Thoracic aorta (tissue), 2 donors: ENCODE measurements around the gene NR4A3. TPM values are rescaled to one million over a fixed set of nuclear protein-coding genes. Genes with fewer than 3 reads are reported as not detected.

ENCODE experiments used
- ATAC-seq: fragments of 150-250 bp; one replicate; pipeline ENCODE4 v1.8.0; 2017; ENCODE audit warnings: low read depth; ENCODE audit not compliant: insufficient number of reproducible peaks, low FRiP score
- DNase-seq: peaks from one replicate; pipeline ENCODE4 v3.0.0-alpha.2; 2020; ENCODE audit warnings: low spot score
- H3K27ac ChIP-seq, 2 donors: fragments of 200-600 bp; sonication (generic); 1 replicate in 1 of 2; 2 replicates in 1 of 2; pipeline ENCODE4 v1.5.1; 2016; ENCODE audit warnings: mild to moderate bottlenecking in 2 of 2, moderate library complexity in 2 of 2
- H3K27me3 ChIP-seq: fragments of 200-600 bp; sonication (generic); replicated peaks from 2 replicates; pipeline ENCODE4 v1.6.0; 2016; ENCODE audit warnings: mild to moderate bottlenecking; ENCODE audit not compliant: insufficient read depth
- H3K36me3 ChIP-seq: fragments of 200-600 bp; sonication (generic); one replicate; pipeline ENCODE4 v1.5.1; 2016
- H3K4me1 ChIP-seq, 2 donors: fragments of 200-600 bp; sonication (generic); 1 replicate in 1 of 2; 2 replicates in 1 of 2; pipeline versions ENCODE4 v1.5.1 to v1.6.0; 2016; ENCODE audit warnings: low read depth in 2 of 2, mild to moderate bottlenecking in 1 of 2; ENCODE audit not compliant: control insufficient read depth in 1 of 2
- H3K4me3 ChIP-seq: fragments of 200-600 bp; sonication (generic); 2 replicates; pipeline ENCODE4 v1.5.1; 2016; ENCODE audit warnings: mild to moderate bottlenecking
- H3K9me3 ChIP-seq: fragments of 200-600 bp; sonication (generic); 2 replicates; pipeline ENCODE4 v1.5.1; 2016
- total RNA-seq, 2 donors: library from RNA; depleted of rRNA; stranded (reverse); fragments of >200 nt; gene quantifications; one replicate each; pipeline versions ENCODE4 v1.1.0 to v1.2.3, GENCODE V29; 2016
- TF ChIP-seq, protein P1 (sequence below): fragments of 200-600 bp; sonication (generic); IDR thresholded peaks from one replicate; pipeline ENCODE4 v1.5.1; 2019; ENCODE audit warnings: antibody characterized with exemption

The NR4A3 gene
- total RNA-seq, 2 donors from 2014 or later, result 9.7 to 36.9 TPM

DNA sequence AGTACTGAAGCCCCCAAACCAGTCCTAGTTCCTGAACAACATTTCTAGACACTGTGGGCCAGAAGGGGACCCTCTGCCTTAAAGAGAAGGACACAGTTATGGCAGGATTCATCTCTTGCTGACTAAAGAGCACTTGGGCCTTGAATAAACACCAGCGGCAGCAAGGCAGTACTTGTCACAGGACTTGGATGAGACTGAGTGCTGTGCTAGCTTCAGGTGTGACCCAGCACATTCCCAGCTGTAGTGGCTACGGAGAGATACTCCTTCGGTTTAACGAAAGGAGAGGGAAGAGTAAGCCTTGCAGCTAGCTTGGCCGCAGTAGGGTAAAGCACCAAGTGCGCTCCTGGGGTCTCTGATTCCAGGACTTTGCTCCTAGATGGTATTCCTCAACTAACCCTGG is 73.8 kb downstream of the NR4A3 start:
- H3K4me3 ChIP-seq, result no peak overlapping the region
- H3K4me1 ChIP-seq, result no peaks in the 10 kb centered on the region
- DNase-seq (no peak), ATAC-seq (no peak)
- TF ChIP-seq, protein P1, sequence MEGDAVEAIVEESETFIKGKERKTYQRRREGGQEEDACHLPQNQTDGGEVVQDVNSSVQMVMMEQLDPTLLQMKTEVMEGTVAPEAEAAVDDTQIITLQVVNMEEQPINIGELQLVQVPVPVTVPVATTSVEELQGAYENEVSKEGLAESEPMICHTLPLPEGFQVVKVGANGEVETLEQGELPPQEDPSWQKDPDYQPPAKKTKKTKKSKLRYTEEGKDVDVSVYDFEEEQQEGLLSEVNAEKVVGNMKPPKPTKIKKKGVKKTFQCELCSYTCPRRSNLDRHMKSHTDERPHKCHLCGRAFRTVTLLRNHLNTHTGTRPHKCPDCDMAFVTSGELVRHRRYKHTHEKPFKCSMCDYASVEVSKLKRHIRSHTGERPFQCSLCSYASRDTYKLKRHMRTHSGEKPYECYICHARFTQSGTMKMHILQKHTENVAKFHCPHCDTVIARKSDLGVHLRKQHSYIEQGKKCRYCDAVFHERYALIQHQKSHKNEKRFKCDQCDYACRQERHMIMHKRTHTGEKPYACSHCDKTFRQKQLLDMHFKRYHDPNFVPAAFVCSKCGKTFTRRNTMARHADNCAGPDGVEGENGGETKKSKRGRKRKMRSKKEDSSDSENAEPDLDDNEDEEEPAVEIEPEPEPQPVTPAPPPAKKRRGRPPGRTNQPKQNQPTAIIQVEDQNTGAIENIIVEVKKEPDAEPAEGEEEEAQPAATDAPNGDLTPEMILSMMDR, result no peak
- H3K36me3 ChIP-seq, result no peaks in the 10 kb centered on the region
- H3K9me3 ChIP-seq, result no peaks in the 10 kb centered on the region
- H3K27me3 ChIP-seq, result no peaks in the 10 kb centered on the region
- no peak overlapping the region for H3K27ac ChIP-seq

DNA sequence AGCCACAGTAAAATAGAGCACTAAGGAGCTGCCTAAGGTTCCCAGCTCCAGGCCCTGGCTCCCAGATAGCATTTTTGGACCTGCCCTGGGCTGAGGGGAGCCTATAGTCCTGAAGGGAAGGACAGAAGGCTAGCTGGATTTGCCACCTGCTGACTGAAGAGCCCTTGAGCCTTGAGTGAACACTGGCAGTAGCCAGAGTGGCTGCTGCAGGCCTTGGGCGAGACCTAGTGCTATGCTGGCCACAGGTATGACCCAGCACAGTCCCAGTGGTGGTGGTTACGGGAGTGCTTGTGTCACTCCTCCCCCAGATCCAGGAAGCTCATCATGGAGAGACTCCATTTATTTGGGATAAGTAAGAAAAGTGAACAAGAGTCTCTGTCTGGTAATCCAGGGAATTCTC is 74.4 kb downstream of the NR4A3 start:
- H3K4me3 ChIP-seq, result no peak overlapping the region
- no peaks in the 10 kb centered on the region for H3K36me3 ChIP-seq
- no peaks in the 10 kb centered on the region for H3K9me3 ChIP-seq
- H3K27me3 ChIP-seq, result no peaks in the 10 kb centered on the region
- DNase-seq, result no peak
- H3K4me1 ChIP-seq, result no peaks in the 10 kb centered on the region
- ATAC-seq, result no peak
- TF ChIP-seq, protein P1, result no peak
- H3K27ac ChIP-seq, result no peak overlapping the region

DNA sequence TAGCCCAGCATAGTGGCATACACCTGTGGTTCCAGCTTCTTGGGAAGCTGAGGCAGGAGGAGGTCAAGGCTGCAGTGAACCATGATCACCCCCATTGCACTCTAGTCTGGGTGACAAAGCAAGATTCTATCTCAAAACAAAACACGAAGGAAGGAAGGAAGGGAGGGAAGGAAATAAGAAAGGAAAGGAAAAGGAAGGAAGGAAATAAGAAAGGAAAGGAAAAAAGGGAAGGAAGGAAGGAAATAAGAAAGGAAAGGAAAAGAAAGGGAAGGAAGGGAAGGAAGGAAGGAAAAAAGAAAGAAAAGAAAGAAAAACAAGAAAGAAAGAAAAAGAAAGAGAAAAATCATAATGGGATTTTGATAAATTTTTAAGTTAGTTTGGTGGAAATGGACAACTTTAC is 81.7 kb downstream of the NR4A3 start:
- H3K27ac ChIP-seq, result no peak overlapping the region
- no peak overlapping the region for H3K4me3 ChIP-seq
- peaks cover 0 to 7% of the 10 kb centered on the region in 2 donors for H3K4me1 ChIP-seq
- no peaks in the 10 kb centered on the region for H3K9me3 ChIP-seq
- TF ChIP-seq, protein P1, result no peak
- no peak for ATAC-seq
- no peaks in the 10 kb centered on the region for H3K36me3 ChIP-seq
- no peak for DNase-seq
- no peaks in the 10 kb centered on the region for H3K27me3 ChIP-seq

DNA sequence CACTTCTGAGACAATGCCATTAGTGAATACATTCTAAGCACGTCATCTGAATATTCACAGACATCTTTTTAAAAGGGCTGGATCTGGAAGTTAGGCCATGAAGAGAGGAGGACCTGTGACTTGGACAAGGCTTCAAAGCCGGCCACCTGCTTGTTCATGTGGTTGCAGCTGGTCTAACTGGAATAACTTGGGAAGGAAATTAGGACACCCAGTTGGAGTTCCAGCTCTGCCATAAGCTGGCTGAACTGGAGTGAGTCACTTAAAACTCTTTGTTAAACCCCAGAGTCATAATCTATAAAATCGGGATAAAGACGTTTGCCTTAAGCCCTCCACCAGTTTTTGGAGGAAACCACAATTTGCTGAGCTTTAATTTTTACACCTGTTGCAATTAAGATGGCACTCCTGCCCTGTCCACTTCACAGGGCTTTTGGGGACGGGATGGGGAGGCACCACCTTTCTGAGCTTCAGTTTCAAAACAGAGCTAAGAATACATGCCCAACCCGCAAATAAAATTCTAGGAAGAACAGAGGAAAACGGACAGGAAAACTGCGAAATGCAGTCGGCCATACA is 84.2 kb downstream of the NR4A3 start:
- Histone ChIP-seq H3K4me1 (peaks cover 0 to 7% of the 10 kb centered on the region in 2 donors), H3K9me3 (no peaks in the 10 kb centered on the region), H3K4me3 (peak overlapping the region; percentile 87), H3K27me3 (no peaks in the 10 kb centered on the region), H3K27ac (peak overlapping the region; percentile 94 to 98), H3K36me3 (no peaks in the 10 kb centered on the region)
- DNase-seq (no peak), ATAC-seq (no peak)
- TF ChIP-seq, protein P1, result no peak

DNA sequence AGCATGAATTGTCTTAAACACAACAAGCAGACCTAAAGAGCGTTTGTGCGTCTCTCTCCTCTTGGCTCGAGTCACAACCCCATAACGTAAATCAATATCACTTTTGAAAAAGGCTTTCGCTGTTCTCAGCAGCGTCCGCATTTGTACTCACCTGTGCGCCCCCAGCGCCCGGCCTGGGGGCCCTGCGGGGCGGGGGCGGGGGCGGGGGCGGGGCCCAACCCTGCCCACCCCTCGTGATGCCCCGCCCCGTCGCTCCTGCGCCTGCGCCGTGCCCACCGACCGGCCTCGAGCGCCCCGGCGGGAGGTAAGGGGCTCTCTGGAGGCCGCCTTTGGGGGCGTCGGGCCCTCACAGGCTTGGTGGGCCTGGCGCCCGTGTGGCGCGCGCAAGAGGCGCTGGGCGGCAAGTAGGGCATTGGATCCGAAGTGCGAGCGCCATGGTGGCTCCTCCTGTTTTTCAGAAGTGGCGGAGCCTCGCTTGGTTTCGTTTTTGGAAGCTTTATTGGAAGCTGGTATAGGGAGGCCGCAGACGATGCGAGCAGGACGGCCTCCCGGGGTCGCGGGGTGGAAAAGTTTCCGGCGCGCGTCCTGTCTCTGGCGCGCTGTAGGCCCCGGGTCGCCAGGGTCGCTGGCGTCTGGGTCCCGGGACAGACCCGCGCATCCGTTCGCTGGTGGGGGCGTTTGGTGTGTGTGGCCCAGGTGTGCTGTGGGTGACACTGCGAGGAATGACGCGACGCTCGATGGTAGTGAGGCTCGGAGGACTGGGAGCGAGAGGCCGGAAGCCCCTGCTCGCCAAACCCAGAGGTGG is 84.9 kb downstream of the NR4A3 start, which contains the start of gene STX17:
Gene STX17 (plus strand): TSS at position 252 of the 805 bp plus-strand sequence. CDS start 8,586 bp downstream, outside the sequence.
- Histone ChIP-seq H3K27me3 (no peaks in the 10 kb centered on the region), H3K9me3 (no peaks in the 10 kb centered on the region), H3K4me3 (peak within 1 kb of the TSS; percentile 87), H3K27ac (peak within 1 kb of the TSS; percentile 94 to 98), H3K4me1 (peaks cover 0 to 7% of the 10 kb centered on the region in 2 donors), H3K36me3 (no peaks in the 10 kb centered on the region)
- peak; percentile 80 for ATAC-seq
- peak; percentile 14 for DNase-seq
- TF ChIP-seq, protein P1, result peak; percentile 10
